Measurements from ENCODE around the gene CNOT3. TPM values are rescaled to one million over a fixed set of nuclear protein-coding genes. Genes with fewer than 3 reads are reported as not detected.

Gene CNOT3
- total and polyA plus RNA-seq, 9 of the 15 experiments (the other 6 are each of a cell fraction or from before 2014, with no cell fraction given) = 0.27 to 60.4 (median 9.9) TPM

DNA sequence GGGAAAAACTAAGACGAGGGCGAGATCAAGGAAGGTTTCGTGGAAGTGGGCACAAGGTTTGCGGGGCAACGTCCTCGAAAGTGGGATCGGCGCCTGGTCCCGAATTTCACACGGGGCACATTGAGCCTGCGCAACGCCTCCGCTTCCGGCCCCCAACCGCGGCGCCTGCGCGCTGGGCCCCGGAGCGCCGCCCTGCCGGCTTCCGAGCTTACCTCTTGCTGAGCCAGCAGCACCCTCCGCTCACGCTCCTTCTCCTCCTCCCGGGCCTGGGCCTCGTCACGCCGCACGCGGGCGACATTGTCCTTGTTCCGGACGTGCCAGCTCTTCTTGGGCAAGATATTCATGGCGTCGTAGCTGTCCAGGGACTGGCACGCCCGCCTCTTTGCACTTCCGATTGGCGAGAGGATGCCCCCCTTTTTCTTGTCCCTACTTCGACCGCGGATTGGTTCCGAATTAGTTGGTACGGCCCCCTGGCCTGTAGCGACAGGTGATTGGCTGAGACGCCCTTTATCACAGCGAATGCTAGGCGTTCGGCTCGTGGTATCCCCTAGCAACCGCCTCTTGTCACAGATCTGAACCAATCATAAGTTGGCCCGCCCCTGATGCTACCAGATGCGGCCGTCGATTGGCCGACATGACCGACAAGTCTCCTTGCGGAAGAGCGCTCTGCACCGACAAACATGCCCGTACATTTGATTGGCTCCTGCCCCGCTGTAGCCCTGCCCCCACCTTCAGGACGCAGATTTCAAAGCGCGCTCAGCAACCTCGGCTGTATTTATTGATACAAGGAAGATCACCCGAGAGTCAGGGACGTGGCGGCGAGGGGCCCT is 22.0 kb downstream of the CNOT3 start, which contains the start of gene LENG1 (continued):
- TF ChIP-seq MEF2D (tag; conservative IDR thresholded peaks at IDR 0.05; ENCODE audit: low read depth) (no peak), ZNF175 (CRISPR knock-in tag; IDR thresholded peaks at IDR 0.05; ENCODE audit: low read depth) (no peak; the same call in 1 of the 2 replicates), PHF21A (IDR thresholded peaks at IDR 0.05; ENCODE audit: borderline replicate concordance, low read depth) (0 out of 2 replicates have a peak, but pooled peaks have one; percentile 52), SMAD2 (IDR thresholded peaks at IDR 0.05; ENCODE audit: low read depth, low read length) (no peak), ZNF785 (CRISPR knock-in tag; IDR thresholded peaks at IDR 0.05) (no peak), ZNF165 (CRISPR knock-in tag; IDR thresholded peaks at IDR 0.05; ENCODE audit: borderline replicate concordance) (no peak), ZNF398 (CRISPR knock-in tag; IDR thresholded peaks at IDR 0.05) (no peak), MAZ (CRISPR knock-in tag; conservative IDR thresholded peaks at IDR 0.05 in 1 of 2, IDR thresholded peaks at IDR 0.05 in 1 of 2) (peak; percentile 84 to 93), ZNF263 (CRISPR knock-in tag; IDR thresholded peaks at IDR 0.05; ENCODE audit: borderline replicate concordance) (no peak; the same call in 1 of the 2 replicates), PTTG1 (tag; IDR thresholded peaks at IDR 0.05; ENCODE audit: low read depth) (no peak), MCM5 (IDR thresholded peaks at IDR 0.05; ENCODE audit: low read depth) (no peak), TEAD4 (IDR thresholded peaks at IDR 0.05; ENCODE audit: low read length) (no peak), TEAD4 (CRISPR knock-in tag; IDR thresholded peaks at IDR 0.05; ENCODE audit: borderline replicate concordance) (no peak)
- TF ChIP-seq, protein P1, sequence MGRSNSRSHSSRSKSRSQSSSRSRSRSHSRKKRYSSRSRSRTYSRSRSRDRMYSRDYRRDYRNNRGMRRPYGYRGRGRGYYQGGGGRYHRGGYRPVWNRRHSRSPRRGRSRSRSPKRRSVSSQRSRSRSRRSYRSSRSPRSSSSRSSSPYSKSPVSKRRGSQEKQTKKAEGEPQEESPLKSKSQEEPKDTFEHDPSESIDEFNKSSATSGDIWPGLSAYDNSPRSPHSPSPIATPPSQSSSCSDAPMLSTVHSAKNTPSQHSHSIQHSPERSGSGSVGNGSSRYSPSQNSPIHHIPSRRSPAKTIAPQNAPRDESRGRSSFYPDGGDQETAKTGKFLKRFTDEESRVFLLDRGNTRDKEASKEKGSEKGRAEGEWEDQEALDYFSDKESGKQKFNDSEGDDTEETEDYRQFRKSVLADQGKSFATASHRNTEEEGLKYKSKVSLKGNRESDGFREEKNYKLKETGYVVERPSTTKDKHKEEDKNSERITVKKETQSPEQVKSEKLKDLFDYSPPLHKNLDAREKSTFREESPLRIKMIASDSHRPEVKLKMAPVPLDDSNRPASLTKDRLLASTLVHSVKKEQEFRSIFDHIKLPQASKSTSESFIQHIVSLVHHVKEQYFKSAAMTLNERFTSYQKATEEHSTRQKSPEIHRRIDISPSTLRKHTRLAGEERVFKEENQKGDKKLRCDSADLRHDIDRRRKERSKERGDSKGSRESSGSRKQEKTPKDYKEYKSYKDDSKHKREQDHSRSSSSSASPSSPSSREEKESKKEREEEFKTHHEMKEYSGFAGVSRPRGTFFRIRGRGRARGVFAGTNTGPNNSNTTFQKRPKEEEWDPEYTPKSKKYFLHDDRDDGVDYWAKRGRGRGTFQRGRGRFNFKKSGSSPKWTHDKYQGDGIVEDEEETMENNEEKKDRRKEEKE (IDR thresholded peaks at IDR 0.05; ENCODE audit: borderline replicate concordance in 1 of 2, control insufficient read depth in 1 of 2, low read depth in 2 of 2, low read length in 1 of 2) = no peak
- TF ChIP-seq, protein P2, sequence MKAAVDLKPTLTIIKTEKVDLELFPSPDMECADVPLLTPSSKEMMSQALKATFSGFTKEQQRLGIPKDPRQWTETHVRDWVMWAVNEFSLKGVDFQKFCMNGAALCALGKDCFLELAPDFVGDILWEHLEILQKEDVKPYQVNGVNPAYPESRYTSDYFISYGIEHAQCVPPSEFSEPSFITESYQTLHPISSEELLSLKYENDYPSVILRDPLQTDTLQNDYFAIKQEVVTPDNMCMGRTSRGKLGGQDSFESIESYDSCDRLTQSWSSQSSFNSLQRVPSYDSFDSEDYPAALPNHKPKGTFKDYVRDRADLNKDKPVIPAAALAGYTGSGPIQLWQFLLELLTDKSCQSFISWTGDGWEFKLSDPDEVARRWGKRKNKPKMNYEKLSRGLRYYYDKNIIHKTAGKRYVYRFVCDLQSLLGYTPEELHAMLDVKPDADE (conservative IDR thresholded peaks at IDR 0.05; ENCODE audit: control insufficient read depth, low read depth, low read length) = peak; percentile 81; the same call in 1 of the 2 replicates
- TF ChIP-seq, protein P3, sequence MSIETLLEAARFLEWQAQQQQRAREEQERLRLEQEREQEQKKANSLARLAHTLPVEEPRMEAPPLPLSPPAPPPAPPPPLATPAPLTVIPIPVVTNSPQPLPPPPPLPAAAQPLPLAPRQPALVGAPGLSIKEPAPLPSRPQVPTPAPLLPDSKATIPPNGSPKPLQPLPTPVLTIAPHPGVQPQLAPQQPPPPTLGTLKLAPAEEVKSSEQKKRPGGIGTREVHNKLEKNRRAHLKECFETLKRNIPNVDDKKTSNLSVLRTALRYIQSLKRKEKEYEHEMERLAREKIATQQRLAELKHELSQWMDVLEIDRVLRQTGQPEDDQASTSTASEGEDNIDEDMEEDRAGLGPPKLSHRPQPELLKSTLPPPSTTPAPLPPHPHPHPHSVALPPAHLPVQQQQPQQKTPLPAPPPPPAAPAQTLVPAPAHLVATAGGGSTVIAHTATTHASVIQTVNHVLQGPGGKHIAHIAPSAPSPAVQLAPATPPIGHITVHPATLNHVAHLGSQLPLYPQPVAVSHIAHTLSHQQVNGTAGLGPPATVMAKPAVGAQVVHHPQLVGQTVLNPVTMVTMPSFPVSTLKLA (conservative IDR thresholded peaks at IDR 0.05) = peak; percentile 71 to 92

Measured in K562 (cell line).